PC-9 (cell line): ENCODE results near the gene CACNA1B.

Source experiments
- EZH2 ChIP-seq: fragments of 200-600 bp; sonication (generic); IDR thresholded peaks from 2 replicates; pipeline ENCODE4 v1.8.0; 2017; ENCODE audit warnings: antibody characterized with exemption, low read depth
- TF ChIP-seq, protein P1 (sequence below): fragments of 200-600 bp; sonication (generic); conservative IDR thresholded peaks from 2 replicates; pipeline ENCODE4 v1.6.1; 2017; ENCODE audit warnings: mixed run types, antibody characterized with exemption, mild to moderate bottlenecking, moderate library complexity

DNA sequence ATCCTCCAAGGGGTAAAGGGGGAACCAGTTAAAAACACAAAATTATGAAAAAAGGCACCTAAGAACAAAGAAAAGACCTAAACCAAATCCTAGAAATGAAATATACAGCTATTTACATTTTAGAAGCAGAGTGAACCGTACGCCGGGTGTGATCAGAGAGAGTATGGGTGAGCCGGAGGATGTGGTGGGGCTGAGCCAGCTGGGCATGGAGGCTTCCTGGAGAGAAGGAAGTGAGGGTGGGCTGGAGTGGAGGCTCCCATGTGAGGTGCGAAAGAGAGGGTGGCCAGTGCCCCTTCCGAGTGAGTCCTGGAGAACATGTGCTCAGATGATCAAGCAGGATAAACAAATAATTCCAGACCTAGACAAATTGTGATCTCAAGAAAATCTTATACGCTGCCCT lies 111.6 kb downstream of the CACNA1B start:
- TF ChIP-seq, protein P1, sequence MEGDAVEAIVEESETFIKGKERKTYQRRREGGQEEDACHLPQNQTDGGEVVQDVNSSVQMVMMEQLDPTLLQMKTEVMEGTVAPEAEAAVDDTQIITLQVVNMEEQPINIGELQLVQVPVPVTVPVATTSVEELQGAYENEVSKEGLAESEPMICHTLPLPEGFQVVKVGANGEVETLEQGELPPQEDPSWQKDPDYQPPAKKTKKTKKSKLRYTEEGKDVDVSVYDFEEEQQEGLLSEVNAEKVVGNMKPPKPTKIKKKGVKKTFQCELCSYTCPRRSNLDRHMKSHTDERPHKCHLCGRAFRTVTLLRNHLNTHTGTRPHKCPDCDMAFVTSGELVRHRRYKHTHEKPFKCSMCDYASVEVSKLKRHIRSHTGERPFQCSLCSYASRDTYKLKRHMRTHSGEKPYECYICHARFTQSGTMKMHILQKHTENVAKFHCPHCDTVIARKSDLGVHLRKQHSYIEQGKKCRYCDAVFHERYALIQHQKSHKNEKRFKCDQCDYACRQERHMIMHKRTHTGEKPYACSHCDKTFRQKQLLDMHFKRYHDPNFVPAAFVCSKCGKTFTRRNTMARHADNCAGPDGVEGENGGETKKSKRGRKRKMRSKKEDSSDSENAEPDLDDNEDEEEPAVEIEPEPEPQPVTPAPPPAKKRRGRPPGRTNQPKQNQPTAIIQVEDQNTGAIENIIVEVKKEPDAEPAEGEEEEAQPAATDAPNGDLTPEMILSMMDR, result no peak
- no peak for TF ChIP-seq EZH2
